LNCAP (cell line): ENCODE data around the gene GABRP.

Source experiments
- TF ChIP-seq, protein P1 (sequence below): fragments of 450-650 bp; IDR thresholded peaks from 2 replicates; pipeline ENCODE4 v1.5.1; 2017; ENCODE audit warnings: mild to moderate bottlenecking

Gene GABRP

DNA sequence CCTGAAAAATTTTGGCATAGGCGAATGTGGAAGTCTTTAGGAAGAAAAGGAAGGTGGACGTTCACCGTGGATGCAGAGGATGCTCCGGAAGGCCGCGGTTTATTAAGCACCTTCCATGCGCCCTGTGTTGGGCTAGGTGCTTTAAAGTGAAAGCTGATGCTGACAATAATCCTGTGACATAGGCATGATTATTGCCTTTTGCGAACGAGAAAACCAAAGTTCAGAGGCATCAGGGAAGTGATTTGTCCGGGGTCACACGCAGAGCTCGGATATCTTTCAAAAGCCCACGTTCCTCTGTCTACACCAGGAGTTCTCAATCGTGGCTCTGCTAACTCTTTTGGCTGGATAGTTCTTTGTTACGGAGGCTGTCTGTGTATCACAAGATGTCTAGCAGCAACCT is 12.0 kb upstream of the GABRP start:
- TF ChIP-seq, protein P1, sequence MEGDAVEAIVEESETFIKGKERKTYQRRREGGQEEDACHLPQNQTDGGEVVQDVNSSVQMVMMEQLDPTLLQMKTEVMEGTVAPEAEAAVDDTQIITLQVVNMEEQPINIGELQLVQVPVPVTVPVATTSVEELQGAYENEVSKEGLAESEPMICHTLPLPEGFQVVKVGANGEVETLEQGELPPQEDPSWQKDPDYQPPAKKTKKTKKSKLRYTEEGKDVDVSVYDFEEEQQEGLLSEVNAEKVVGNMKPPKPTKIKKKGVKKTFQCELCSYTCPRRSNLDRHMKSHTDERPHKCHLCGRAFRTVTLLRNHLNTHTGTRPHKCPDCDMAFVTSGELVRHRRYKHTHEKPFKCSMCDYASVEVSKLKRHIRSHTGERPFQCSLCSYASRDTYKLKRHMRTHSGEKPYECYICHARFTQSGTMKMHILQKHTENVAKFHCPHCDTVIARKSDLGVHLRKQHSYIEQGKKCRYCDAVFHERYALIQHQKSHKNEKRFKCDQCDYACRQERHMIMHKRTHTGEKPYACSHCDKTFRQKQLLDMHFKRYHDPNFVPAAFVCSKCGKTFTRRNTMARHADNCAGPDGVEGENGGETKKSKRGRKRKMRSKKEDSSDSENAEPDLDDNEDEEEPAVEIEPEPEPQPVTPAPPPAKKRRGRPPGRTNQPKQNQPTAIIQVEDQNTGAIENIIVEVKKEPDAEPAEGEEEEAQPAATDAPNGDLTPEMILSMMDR, result no peak

DNA sequence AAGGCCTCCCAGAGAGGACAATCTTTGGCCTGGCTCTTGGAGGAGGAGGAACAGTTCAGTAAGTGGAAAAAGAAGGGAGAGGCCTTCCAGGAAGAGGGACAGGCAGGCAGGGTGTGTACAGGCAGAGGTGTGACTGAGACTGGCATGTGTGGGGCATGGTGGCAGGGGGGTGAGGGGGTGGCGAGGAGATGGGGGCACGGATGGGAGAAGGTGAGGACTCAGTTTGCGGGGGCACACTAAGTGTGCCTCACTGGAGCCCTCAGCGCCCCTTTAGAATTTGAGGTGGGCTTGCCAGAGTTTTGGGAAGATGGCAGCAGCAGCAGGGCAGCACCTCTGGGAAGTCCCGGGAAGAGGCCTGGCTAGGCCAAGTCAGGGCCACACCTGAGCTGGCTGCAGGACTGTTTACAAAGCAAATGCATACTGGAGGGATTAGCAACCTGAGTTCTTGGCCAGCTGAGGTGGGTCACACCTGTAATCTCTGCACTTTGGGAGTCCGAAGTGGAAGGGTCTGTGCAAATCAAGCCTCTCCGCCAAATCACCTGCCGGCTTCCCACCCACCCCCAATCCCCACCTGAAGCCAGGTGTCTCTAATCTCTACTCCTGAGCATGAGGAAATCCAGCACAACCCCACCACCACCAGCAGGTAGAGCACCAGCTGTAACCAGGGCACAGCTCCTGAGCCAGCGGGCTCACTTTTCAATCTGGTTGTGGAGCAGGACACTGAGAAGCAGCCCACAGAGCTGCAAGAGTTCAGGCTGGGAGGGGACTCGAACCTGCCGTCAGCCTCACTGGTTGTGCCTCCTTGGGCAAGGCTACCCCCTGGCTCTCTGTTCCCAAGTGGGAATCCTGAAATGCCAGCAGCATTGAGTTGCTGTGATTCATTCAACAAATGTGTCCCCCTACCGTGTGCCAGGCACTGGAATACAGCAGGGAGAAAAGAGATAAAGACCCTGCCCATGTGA is 10.2 kb upstream of the GABRP start:
- TF ChIP-seq, protein P1, result no peak

DNA sequence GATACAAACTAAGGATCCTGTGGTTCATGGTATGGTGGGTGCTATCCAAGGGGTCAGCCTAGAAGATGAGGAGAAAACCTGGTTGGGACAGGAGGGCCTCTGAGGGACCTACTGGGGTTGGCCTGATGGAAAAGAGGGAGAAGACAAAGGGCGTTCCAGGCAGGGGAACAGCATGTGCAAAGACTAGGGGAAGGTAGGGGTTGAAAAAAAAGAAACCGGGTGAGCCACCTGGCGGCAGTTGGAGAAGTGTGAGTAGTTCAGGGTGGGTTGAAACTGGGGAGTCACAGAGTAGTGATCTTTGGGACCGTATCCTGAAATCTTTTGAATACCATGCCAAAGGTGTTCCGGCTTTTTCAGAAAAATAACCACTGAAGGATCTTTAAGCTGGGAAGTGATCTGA is 8.7 kb upstream of the GABRP start:
- TF ChIP-seq, protein P1, result no peak

DNA sequence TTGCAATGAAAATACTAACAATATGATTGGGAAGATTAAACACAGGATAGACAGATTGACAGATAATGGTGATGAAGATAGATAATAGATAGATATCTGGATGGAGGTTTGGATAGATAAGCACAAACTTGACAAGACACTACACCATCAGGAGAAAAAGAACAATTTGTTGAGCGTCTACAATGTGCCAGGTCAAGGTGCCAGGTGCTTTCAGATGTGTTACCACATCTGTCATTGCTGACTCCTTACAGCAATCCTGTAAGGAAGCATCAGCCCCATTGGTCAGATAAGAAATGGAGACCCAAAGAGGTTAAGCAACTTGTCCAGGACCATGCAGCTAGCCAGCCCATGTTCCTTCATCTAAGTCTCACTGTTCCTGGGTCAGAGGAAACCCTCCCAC is 1.6 kb upstream of the GABRP start:
- TF ChIP-seq, protein P1, result no peak

DNA sequence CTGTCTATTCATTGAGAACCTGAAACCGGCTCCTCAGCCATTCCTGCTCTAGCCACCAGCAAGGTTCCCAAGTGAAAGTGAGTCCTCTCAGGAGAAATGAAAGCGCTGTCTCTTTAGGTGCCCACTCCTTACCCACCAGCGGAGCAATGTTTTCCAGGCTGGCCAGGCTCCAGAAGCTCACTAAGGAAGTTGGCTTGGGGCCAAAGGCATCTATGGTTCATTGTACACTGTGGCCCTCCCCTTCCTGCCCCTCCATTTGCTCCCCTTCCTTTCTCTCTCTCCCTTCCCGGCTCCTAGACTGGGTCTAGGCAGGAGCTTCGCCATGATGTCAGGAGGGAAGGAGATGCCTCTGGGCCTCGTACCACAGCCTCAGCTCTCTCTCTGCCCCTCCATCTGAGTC is 1.1 kb upstream of the GABRP start:
- TF ChIP-seq, protein P1, result no peak

DNA sequence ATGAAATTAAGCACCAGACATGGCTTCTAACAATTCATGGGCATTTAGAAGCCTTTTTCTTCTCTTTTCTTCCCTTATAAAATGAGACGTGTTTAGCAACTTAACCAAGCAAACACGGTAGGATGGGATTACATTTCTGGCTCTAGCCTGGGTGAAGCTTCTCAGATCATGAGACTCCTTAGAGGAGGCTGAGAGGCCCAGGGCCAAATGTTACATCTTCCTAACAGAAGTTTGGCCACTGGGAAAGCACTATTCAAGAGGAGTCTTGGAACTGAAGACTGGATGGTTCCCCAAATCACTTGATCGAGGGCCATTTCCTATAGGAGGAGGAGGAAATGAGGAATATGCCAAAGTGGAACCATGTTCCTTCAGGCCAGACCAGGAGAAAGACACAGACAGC is 1.9 kb downstream of the GABRP start:
- TF ChIP-seq, protein P1, result no peak

DNA sequence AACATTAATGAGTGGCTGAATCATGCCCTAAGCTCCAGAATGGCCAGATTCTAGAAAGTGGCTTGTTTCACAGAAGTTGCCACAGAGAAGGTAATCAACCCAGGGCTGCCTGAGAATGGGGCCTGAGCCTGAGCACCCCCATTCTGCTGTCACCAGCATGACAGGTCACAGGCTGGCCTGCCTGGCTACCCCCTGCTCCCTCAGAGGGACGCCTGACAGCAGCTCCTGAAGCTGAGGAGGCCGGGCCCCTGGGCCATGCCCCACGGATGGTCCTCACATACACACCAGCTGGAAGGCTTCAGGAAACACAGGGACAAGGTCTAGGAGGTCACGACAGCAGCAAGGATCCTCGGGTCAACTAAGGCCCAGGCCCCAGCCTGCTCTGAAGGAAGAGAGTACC is 3.7 kb downstream of the GABRP start:
- TF ChIP-seq, protein P1, result no peak
